T-helper 2 cell (primary cell): Measurements from ENCODE around the gene FDX1.
A peak's percentile ranks its signal among the peaks of the same experiment; 100 is the strongest.

Source experiments
- DNase-seq, 5 experiments: peaks; one replicate each; pipeline versions ENCODE4 v3.0.0 to v3.0.0-alpha.2; 2012 to 2022

Gene FDX1

DNA sequence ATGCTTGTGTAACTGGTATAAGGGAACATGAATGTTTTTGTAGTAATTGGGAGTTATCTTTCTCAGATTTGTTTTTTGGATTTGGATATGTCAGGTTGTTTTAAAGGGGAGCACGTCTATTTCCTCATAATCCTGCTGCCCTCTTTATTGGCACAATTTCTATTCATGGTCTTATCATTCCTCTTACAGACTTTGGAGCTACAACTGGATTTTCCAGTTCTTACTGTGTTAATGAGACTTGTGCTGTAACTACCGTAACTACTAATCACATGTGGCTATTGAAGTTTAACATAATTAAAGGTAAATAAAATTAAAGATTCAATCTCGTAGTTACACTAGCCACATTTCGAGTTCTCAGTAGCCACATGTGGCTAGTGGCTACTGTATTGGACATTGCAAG lies 1.9 kb downstream of the FDX1 start:
- no peak for DNase-seq

DNA sequence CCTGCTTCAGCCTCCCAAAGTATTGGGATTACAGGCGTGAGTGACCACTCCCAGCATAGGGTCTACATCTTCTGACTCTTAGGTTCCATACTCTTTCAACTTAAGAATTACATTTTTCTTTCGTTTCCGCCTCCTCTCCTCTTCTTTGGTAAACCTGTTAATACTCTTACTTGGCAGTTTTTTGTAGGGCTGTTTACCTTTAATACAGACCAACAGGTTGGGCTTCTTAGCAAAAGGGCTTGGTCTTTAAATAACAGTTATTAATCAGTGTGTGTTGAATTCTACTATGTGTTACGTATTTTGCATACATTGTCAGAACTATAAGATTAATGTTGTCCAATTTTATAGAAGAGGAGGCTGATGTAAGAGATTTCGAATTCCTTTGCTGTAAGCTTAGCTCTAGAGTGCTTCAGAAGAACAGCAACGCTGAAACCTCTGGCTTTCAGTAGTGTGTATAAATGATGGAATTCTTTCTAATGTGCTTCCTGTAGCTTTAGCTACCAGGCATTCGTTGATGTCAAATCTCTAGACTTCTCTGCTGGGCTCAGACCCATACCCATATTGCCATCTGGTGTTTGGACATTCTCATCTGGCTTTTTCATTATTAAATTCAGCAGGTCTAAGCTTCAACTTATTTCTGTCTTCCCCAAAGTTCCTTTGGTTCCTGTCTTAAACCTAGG lies 3.1 kb downstream of the FDX1 start:
- no peak for DNase-seq

DNA sequence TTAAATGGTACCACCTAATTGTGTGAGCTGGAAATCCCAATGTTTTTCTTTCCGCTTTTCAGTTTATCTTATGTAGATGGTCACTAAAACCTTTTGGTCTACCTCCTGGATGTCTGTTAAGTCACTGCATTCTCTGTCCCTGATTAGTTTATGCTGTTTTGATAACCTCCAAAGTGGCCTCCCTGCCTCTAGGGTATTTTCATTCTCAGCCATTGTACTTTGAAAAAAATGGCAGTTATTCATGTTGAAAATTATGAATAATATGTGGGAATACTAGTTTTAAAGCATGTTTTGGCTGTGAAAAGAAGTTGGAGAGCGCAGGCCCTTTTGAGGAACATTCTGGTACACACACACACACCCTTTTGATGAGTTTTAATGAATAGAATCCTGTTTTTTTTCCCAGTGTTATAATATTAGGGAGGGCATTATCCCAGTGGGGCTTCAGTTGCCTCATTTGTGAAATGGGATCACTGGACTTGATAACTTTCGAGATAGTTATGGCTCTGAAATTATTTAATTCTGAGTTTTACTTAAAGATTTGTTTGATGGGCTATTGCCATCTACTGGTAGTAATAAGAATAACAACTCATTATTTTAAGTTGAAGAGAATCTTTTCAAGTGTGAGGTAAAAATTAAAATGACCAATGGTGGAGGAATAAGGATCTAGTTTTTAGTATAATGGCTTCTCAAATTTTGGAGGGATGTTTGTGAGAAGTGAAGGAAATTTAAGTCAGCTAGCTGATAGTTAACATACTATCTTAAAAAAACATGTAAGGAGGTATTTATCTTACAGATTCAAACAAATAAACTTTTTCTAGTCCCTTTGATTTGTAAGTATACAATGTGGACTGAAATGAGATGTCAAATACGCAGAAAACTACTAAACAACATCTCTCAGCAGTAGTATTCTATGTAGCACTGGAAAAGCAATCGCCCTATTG lies 3.9 kb downstream of the FDX1 start:
- peak in 2 of 5 experiments; percentile 16 to 42 for DNase-seq

DNA sequence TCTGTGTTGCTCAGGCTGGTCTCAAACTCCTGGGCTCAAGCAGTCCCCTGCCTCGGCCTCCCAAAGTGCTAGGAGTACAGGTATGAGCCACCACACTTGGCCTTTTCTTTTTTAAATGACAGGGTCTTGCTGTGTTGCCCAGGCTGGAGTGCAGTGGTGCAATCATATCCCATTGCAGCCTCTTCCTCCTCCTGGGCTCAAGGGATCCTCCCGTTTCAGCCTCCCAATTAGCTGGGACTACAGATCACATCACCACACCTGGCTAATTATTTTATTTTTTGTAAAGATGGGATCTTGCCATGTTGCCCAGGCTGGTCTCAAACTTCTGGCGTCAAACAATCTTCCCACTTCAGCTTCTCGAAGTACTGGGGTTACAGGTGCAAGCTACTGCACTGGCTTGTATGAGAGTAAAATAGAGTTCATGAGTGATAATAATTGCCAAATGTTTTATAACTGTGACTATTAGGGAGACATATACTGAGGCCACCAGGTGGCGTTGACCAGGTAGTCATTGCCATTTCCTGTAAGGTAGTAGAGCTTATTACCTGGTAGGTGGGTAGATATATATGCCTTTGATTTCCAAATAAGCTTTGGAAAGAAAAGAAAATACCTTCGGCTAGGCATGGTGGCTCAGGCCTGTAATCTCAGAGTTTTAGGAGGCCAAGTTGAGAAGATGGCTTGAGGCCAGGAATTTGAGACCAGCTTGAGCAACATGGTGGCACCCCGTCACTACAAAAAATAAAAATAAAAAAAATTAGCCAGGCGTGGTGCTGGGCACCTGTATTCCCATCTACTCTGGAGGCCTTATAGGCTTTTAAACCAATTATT lies 5.4 kb downstream of the FDX1 start:
- DNase-seq: peak in 2 of 5 experiments; percentile 21 to 39

DNA sequence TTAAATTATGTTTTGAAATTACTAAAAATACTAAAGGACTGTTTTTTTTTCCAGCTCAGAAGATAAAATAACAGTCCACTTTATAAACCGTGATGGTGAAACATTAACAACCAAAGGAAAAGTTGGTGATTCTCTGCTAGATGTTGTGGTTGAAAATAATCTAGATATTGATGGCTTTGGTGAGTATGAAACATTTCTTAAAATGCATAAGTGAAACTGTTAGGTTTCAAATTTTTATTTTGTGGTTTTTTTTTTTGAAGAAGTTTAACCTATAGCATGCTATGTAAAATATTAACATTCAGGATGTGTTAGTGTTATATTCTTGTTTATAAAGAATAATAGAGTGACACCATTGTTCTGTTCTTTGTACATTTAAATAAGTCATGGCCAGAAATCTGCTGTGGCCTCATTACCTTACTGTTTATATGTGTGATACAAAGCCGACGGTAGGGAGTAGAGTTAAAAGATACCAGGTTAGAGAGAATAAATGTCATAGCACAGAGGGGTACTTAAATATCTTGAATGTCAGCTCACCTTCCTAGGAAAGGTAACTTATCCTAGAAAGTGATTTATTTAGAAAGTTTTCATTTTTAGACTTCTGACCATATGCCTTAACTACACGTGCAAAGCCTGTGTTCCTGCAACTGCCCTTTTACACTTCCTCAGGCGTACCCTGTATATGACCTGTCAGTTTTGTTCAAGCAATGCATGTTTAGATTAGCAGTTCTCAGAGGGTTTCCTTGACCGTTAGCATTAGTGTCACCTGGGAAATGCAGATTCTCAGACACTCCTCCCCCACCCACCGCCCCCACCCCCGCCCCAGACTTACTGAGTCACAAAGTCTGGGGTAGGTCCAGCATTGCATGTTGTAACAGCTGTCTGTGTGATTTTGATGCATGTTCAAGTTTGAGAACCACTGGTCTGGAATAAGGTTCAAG lies 6.3 kb downstream of the FDX1 start:
- peak in 1 of 5 experiments; percentile 43 for DNase-seq

DNA sequence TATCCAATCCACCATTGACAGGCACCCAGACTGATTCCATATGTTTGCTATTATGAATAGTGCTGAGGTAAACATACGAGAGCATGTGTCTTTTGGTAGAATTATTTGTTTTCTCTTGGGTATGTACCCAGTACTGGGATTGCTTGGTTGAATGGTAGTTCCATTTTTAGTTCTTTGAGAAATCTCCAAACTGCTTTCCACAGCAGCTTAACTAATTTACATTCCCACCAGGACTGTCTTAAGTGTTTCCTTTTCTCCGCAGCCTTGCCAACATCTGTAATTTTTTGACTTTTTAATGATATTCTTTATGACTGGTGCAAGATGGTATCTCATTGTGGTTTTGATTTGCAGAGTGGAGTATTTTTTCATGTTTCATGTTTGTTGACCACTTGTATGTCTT lies 8.3 kb downstream of the FDX1 start:
- DNase-seq: peak in 1 of 5 experiments; percentile 29

DNA sequence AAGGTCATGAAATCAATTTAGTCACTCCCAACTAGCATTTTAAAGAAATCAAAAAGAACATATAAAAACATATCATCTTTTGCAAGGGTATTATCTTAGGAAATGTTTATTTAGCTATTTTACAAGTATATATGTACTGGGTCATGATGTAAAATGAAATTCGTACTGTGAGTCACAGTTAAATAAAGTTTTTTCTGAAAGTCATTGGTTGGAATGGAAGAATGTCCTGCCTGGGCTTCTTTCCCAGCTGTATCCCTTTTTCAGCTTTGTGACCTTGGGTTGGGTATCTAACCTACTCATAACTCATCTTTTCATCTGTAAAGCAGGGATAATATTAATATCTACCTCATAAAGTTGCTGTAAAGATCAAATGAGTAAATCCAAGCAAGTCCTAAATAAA lies 15.7 kb downstream of the FDX1 start:
- DNase-seq: no peak

DNA sequence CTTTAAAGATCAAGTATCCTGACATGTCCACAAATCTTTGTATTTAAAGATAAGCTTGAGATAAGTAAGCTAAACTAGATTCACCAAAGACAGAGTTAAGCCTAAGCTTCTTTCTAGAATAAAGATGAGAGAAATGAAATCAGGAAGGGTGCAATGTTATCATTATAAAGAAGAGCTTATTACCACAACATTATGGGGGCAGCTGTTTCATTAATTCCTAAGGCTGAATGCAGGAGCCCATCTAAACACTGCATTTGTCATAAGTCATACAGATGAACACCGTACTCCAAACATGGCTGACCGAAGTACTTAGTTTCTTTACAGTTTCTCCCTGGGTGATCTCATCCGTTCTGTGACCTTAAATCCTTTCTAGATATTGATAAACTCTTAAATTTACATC lies 16.3 kb downstream of the FDX1 start:
- DNase-seq: no peak

DNA sequence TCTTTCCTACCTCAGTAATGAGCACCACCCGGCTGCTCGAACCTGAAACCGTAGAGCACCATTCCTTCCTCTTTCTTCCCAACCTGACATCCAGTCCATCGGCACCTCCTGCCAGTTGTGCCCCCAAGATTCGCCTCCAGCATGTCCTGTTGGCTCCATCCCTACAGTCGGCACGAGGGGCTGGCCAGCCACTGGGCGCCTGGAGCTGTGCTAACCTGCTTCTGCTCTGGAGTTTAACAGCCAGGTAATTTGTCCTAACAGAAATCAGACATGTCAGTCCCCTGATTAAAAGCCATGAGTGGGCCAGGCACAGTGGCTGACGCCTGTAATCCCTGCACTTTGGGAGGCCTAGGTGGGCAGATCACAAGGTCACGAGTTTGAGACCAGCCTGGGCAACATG lies 16.8 kb downstream of the FDX1 start:
- no peak for DNase-seq

DNA sequence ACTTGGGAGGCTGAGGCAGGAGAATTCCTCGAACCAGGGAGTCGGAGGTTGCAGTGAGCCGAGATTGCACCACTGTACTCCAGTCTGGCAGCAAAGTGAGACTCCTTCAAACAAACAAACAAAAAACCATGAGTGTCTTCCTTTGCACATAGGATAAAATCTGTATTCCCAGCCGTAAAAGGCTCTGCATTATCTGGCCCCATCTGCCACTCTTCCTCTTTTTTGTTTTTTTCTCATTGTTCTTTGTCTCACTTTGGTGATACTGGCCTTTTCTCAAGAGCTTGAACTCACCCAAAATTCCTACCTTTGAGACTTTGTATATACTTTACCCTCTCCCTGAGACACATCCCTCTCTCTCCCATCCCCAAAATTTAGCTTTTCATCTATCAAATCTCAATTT lies 17.6 kb downstream of the FDX1 start:
- no peak for DNase-seq

DNA sequence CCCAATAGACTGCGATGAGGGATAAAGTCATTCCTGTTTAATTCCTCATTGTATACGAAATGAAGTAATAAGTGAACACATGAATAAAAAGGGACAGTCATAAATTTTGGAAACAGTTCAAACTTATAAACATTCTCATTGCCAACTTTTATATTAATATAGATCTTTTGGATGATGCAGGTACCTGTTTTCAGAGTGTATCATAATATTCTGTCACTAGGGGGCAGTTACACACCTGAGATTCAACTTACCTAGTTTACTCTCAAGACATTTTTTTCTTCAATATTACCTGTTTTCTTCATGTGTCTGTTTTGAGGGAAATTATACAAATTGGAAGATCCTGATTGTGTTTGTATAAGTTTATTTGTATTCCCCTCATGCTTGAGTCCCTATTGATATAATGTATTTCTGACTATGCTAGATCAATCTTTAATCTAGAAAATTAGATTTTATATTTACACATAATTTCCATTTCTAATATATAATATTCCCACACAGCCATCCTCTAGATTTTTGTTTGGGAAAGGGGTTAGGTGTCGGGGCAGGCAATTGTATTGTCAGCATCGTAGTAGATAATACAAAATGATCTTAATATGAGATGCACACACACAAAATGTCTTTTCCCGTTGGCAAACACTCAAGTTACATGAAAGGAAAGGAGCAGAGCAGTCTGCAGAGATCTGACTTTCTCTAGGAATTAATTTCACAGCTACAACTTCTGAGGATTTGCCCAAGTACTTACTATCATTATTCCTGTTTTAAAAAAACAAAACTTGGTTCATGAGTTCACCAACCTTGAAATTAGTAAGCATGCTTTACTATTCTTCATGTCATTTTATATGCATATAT lies 18.4 kb downstream of the FDX1 start:
- peak in 1 of 5 experiments; percentile 46 for DNase-seq

DNA sequence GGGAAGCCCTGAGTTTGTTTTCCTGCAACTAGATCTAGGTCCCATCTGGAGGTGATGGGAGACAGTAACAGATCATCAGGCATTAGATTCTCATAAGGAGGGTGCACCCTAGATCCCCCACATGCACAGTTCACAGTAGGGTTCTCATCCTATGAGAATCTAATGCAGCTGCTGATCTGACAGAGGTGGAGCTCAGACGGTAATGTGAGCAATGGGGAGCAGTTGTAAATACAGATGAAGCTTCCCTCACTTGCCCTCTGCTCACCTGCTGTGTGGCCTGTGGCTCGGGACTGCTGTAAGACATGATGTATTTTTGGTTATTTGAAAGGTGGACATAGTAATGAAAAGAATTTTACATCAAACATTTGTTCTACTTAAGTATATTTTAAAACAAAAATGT lies 20.5 kb downstream of the FDX1 start:
- no peak for DNase-seq

DNA sequence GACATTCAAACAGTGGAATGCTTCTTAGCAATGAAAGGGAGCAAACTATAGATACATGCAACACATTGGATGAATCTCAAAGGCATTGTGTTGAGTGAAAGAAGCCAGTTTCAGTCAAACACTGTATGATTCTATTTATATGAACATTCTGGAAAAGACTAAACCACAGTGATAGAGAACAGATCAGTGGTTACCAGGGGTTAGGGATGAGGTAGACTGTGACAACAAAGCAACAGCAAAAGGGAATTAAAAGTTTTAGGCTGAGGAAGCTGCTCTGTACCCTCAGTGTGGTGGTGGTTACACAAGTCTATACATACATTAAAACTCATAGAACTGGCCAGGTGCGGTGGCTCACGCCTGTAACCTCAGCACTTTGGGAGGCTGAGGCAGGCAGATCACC lies 23.0 kb downstream of the FDX1 start:
- DNase-seq: peak in 1 of 5 experiments; percentile 71

DNA sequence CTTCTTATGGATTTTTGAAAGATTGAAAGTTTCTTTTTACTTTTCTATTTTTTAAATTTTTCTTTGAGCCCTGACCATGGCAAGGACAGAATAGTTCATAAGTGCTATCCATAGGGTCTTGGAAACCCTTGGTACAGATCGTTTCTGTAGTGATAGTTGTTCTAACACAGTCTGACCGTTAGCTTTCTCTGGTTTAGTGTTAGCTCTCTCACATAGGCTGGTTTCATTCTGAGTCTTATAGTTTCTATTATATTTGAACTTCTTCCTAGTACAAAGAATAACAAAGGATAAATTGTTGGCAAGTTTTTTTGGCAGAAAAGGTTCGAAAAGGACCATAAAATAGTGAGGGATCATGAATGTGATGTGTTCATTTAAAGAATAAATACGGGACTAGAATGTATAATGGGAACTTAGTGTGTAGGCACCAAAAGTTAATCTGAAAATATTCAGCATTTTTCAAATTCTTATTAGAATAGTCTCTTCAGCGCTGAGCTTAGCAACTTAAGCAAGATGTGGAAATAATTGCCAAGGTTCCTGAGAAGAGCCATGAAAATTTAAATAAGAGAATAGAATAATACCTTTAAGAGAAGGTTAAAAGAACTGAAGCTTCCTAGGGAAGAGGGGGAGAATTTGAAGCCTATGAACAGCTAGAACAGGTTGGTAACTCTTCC lies 24.1 kb downstream of the FDX1 start:
- DNase-seq: peak in 1 of 5 experiments; percentile 65

DNA sequence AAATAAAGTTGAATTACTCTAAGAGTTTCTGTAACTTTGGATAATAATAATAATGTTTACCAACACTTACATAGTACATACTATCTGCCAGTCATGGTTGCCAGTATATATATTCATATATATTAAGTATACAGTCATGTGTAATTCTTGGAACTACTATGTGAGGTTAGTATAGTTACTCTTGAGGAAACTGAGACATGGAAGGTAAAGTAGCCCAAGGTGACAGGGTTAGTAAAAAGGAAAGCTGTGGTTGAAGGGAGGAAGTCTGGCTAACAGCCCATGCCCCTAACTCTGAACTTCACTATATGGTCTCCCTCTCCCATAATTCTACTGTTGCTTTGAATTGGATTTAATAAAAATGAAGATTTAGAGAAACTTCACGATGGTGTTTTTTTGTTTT lies 24.9 kb downstream of the FDX1 start:
- peak in 1 of 5 experiments; percentile 76 for DNase-seq

DNA sequence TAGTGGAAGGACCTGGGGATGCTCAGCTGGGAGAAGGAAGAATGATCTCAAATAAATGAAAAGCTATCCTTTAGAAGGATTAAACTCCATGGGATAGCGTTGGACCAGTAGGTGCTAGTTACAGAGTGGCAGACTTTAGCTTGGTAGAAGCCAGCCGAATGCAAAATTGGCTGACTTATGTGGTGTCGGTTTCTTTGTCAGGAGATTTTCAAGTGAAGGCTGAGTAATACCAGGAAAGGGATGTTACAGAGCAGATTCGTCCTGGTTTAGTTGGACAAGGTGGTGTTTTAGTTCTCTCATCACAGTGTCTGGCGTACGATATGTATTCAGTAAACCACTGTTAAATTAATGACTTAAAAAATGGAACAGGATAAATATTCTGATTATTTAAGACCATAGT lies 26.0 kb downstream of the FDX1 start:
- DNase-seq: peak in 1 of 5 experiments; percentile 86

DNA sequence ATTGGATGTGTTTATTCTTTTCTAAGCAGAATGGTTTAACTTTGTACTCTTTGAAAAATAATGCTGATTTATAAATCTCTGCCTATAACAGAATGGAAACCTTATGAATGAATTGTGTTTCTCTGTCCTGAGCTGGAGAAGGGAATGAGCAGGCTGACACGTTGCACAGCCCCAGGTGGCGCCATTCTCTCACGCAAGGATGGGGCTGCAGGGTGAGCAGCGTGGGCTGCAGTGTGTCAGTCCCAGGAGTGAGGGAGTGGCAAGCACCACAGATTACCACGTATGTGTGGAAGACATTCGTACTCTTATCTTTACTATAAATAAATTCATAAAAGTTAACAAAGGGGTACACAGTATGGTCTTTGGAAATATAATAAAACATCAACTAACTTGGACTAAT lies 33.4 kb downstream of the FDX1 start:
- DNase-seq: peak in 2 of 5 experiments; percentile 7 to 45

DNA sequence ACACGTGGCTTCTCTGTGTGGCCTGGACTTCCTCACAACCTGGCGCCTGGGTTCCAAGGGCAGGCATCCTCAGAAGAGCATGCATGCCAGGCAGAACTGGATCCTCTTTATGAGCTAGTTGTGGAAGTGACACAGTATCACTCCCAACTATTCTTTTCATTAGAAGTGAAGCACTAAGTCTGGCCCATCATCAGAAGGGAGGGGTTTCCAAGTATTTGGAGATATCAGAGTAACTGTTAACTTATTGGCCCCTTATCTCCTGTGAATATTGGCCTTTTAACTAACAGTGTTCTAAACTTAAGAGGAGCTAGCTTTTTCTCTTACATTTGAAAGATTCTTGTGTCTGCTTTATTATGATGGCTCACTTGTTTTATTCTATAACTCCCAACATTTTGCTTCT lies 35.5 kb downstream of the FDX1 start:
- DNase-seq: no peak

DNA sequence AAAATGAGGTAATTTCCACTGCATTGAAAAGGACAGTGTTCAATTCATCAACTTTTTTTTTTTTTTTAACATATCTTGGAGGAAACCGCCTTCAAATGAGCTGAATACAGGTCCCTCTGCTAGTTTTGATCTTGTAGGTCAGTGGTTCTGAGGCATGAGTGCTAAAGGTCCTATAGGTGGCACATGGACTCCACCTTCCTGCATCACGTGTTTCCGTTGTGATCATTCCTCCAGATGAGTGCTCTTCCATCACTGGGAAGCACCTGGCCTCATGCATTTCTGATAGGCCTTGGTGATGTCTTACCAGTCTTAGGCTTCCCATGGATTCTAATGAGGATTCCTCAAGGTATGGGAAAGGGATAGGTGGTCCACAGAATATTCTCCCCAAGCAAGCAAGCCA lies 37.8 kb downstream of the FDX1 start:
- DNase-seq: no peak

DNA sequence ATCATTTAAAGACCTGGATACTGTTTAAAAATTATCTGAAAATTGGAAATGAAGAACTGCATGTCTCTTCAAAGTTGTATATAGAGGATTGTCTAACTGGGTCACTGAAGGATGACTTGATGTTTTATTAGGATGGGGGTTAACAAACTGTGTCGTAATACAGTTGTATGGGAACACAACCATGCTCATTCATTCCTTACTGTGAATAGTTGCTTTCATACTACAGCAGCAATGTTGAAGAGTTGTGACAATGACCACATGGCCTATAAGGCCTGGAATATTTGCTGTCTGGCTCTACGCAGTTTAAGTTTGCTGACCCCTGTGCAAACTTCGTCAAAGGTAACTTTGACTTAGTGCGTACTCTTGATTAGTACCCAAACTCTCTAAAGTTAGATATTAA lies 38.4 kb downstream of the FDX1 start:
- no peak for DNase-seq
